Upper lobe of right lung (tissue), 1 donor: ENCODE results near the gene C11orf42. TPM values are rescaled to one million over a fixed set of nuclear protein-coding genes. Genes with fewer than 3 reads are reported as not detected.

ENCODE experiments used
- ATAC-seq: fragments of 200-7000 bp; cut with Tn5 transposase; one replicate; pipeline ENCODE4 v1.9.1; 2020; ENCODE audit warnings: mild to moderate bottlenecking, moderate library complexity
- DNase-seq: peaks from one replicate; pipeline ENCODE4 v3.0.0-alpha.2; 2020
- H3K27ac ChIP-seq: fragments of 200-600 bp; one replicate; pipeline ENCODE4 v1.8.0; 2022
- H3K27me3 ChIP-seq: fragments of 200-600 bp; one replicate; pipeline ENCODE4 v1.8.0; 2022; ENCODE audit warnings: mild to moderate bottlenecking
- H3K36me3 ChIP-seq: fragments of 200-600 bp; one replicate; pipeline ENCODE4 v1.8.0; 2022
- H3K4me1 ChIP-seq: fragments of 200-600 bp; one replicate; pipeline ENCODE4 v1.8.0; 2022
- H3K4me3 ChIP-seq: fragments of 200-600 bp; one replicate; pipeline ENCODE4 v1.8.0; 2022; ENCODE audit warnings: mild to moderate bottlenecking
- H3K9me3 ChIP-seq: fragments of 200-600 bp; one replicate; pipeline ENCODE4 v1.8.0; 2022
- intact Hi-C: fragments of 100-400 bp; cut with DNase I; formaldehyde crosslinking; loops from one replicate; pipeline ENCODE4 v1.11.0; 2022
- total RNA-seq: library from RNA; stranded (reverse); fragmentation: NEBNext Ultra II Directional; extraction: Animal tissue kit (Norgen Biotek cat#: 25700); gene quantifications from one replicate; pipeline ENCODE4 v1.2.1, GENCODE V29; 2021
- TF ChIP-seq, protein P1 (sequence below): fragments of 200-600 bp; IDR thresholded peaks from one replicate; pipeline ENCODE4 v1.8.0; 2022; ENCODE audit warnings: antibody characterized with exemption
- donor health status: DM: no; HTN: yes; CAD: no; lungs with severe emphysema.

The C11orf42 gene
- total RNA-seq, 1 donor from 2014 or later = not detected

DNA sequence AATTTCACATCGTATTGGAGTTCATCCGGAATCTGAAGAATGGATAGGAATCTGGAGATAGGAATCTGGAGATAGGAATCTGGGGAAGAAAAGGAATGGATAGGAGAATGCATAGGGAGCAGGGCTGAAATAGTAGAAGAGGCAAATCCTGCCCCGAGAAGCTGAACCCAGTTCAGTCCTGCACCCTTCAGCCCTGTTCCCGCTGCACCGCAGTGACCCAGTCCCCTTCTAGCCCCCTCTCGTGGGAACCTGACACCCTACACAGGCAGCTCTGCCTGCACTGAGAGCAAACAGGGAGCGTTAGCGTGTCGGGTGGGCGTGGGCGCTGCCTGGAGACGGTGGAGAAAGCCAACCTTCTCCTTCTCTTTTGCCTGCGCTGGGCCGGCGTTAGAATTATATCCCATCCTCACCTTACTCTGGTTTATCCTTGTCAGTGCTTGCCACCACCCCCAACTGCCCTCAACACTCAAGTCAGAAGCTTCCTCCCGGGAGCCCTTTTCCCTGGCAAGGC is 53.3 kb downstream of the C11orf42 start:
- intact Hi-C loops = no loop called here
- ATAC-seq = peak; percentile 19
- no peak overlapping the region for H3K27ac ChIP-seq

DNA sequence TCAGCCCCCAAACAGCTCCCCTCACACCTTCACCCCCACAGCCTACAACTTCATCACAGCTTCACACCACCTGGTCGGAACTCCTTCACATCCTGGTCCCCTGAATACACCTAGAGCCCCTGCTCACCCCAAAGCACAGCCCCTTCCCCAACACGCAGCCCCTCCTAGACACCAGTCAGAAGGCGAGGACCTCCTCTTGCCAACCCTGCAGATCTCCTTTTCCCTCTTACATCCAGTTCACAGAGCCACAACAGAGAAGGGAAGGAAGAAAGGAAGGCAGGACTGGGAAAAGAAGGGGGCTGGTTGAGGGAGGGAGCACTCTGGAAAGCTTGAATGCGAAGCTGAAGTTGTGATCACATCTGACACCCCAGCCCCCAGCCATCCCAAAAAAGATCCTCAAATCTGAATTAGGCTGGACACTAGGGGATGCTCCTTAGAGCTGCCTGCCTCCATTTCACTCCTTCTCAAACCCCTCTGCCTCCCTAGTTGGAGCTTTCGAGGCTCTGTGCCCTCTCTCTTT is 54.9 kb downstream of the C11orf42 start:
- intact Hi-C loops = no loop called here

More for the DNA sequence above, 53.3 kb downstream of the C11orf42 start:
- DNase-seq = no peak
- Histone ChIP-seq H3K4me1 (peaks cover 7% of the 10 kb centered on the region), H3K27me3 (peaks cover 40% of the 10 kb centered on the region), H3K9me3 (no peaks in the 10 kb centered on the region), H3K4me3 (peak overlapping the region; percentile 40), H3K36me3 (no peaks in the 10 kb centered on the region)
- TF ChIP-seq, protein P1, sequence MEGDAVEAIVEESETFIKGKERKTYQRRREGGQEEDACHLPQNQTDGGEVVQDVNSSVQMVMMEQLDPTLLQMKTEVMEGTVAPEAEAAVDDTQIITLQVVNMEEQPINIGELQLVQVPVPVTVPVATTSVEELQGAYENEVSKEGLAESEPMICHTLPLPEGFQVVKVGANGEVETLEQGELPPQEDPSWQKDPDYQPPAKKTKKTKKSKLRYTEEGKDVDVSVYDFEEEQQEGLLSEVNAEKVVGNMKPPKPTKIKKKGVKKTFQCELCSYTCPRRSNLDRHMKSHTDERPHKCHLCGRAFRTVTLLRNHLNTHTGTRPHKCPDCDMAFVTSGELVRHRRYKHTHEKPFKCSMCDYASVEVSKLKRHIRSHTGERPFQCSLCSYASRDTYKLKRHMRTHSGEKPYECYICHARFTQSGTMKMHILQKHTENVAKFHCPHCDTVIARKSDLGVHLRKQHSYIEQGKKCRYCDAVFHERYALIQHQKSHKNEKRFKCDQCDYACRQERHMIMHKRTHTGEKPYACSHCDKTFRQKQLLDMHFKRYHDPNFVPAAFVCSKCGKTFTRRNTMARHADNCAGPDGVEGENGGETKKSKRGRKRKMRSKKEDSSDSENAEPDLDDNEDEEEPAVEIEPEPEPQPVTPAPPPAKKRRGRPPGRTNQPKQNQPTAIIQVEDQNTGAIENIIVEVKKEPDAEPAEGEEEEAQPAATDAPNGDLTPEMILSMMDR = no peak

More for the DNA sequence above, 54.9 kb downstream of the C11orf42 start:
- no peak overlapping the region for H3K27ac ChIP-seq
- H3K27me3 ChIP-seq = peaks cover 45% of the 10 kb centered on the region
- H3K4me1 ChIP-seq = peaks cover 7% of the 10 kb centered on the region
- TF ChIP-seq, protein P1 = no peak
- H3K4me3 ChIP-seq = no peak overlapping the region
- H3K9me3 ChIP-seq = no peaks in the 10 kb centered on the region
- ATAC-seq (no peak), DNase-seq (no peak)
- no peaks in the 10 kb centered on the region for H3K36me3 ChIP-seq

Other genes starting within 250 kb of the C11orf42 start
- not detected for gene OR56A5, start 237.1 kb upstream of the C11orf42 start, total RNA-seq
- gene OR52L1, start 218.6 kb upstream of the C11orf42 start, total RNA-seq = not detected
- gene OR56A4, start 198.6 kb upstream of the C11orf42 start, total RNA-seq = not detected
- not detected for gene OR56A1, start 174.8 kb upstream of the C11orf42 start, total RNA-seq
- not detected for gene OR56B4, start 97.9 kb upstream of the C11orf42 start, total RNA-seq
- gene OR52B2, start 35.2 kb upstream of the C11orf42 start, total RNA-seq = not detected
- not detected for gene OR52W1, start 6.3 kb upstream of the C11orf42 start, total RNA-seq
- gene FHIP1B, start 29.1 kb downstream of the C11orf42 start, total RNA-seq = 40.6 TPM
- gene CNGA4, start 33.5 kb downstream of the C11orf42 start, total RNA-seq = not detected
- gene CCKBR, start 54.3 kb downstream of the C11orf42 start, total RNA-seq = not detected
- gene CAVIN3, start 114.9 kb downstream of the C11orf42 start, total RNA-seq = 48.8 TPM
- gene SMPD1, start 184.9 kb downstream of the C11orf42 start, total RNA-seq = 51.9 TPM
- 40.9 TPM for gene APBB1, start 213.5 kb downstream of the C11orf42 start, total RNA-seq
- 1.4 TPM for gene HPX, start 235.4 kb downstream of the C11orf42 start, total RNA-seq